ENCODE data around the gene RMRP.

The RMRP gene

DNA sequence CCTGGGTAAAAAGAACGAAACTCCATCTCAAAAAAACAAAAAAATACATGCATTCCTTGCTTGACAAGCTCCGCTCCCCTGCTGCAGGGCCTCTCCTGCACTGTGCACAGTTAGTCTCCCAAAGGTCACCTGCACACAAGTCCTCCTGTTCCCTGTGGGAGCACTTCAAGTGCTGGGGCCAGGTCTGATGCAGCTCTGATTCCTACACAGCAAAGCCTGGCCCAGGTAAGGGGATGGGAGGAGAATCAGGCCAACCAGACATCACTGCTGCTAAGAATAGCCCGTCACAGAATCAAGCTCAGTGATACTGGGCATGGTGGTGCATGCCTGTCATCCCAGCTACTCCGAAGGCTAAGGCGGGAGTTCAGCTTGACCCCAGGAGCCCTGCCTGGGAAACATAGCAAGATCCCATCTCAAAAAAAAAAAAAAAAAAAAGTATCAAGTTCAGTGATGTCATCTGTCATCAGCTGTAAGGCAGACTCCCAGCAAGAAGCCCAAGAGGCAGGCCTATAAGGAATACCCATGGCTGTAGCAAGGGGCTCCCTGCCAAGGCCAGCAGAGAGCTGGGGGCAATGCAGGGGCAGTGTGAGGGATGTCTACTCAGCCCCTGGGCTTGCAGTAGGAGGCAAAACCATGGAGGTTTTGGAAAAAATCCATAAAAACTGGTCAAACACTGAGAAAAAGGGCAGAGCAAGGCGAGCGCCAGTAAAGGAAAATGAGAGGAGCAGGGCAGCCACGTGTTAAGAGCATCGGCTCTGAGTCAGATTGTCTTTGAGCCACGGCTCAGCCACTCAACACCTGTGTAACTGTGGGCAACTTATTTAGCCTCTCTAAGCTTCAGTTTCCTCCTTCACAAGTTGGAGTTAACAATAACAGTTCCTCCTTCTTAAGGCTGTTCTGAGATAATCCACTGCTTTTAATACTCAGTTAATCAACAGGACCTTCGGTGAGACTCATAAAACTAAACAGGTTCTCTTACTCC, 28.7 kb upstream of the RMRP start:
- DNase-seq (ENCODE audit: low read depth) = peak; percentile 47

- DNase-seq (ENCODE audit: low read depth) = no peak
Measured at GRCh38 chr9:35685506-35685905, 27.7 kb upstream of the RMRP start.

DNA sequence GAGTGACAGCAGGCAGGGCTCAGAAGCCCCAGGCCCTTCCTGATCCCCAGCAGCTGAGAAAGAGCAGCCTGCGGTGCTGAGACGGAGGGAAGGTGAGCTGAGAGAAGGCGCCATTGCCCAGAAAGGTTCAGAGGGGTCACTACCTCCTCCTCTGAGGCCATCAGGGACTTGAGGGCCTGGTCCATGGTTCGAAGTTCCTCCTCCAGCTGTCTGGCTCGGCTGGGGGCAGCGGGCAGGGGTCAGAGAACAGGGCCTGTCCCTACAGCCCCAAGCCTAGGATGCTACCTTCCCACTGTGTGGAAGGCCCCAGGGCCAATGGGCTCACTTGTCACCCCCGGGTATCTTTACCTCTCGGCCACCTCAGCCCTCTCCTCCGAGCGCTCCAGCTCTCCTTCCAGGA, 27.1 kb upstream of the RMRP start:
- no peak for DNase-seq (ENCODE audit: low read depth)

DNA sequence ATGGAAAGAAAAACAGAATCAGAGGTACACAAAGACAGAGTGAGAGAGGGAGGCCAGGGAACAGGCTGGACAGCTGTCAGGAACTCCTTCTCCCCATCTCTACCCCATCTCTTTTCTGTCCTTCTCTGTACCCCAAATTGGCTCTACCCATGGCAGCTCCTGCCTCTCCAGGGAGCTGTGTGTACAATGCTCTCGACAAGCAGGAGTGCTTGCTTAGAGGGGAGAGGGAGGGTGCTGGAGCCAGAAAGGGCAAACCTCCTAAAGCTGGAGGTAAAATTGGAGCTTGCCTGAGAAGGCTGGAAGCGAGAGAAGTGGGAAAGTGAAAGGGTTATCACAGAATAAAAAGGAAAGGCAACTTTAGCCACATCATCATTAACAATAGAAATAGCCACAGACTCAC, 25.5 kb upstream of the RMRP start:
- DNase-seq (ENCODE audit: low read depth) = no peak

DNA sequence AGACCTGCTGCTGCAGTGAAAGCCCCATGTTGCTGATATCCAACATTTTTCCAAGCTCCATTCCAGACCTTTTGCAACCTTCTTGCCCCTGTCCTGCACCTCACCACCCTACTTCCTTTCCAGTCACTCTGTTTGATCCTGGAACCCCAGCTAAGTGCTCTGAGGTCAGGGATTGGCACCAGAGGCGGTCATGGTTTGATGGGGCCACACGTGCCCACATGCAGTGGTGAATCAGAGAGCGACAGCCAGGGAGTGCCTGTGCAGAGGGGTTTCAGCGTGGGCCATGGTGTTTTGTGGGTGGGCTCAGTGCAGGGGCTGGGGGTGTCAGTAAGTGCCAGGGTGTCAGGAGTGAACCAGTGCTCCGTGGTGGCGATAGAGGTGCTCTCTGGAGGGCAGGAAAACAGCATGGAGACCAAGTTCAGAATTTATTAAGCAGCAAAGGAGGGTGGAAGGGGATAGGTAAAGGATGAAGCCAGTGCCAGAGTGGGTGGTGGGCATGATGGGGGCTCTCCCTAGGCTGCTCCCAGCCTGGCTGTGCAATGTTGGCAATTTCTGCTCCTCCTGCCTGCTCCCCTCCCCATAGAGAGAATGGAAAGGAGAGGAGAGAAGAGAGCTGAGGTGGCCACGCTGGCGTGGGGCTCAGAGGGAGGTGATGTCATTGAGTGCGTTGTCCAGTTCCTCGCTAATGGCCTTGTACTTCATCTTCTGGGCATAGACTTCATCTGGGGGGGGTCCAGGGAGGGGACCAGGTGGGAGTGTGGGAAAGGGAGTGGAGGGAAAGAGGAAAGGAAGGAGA, 24.9 kb upstream of the RMRP start:
- no peak for DNase-seq (ENCODE audit: low read depth)

GRCh38 chr9:35682051-35682450, 24.2 kb upstream of the RMRP start:
- DNase-seq (ENCODE audit: low read depth) = no peak

- peak; percentile 36 for DNase-seq (ENCODE audit: low read depth)
Measured at GRCh38 chr9:35681341-35682002, 23.7 kb upstream of the RMRP start.

- DNase-seq (ENCODE audit: low read depth) = peak; percentile 72
Measured at GRCh38 chr9:35680331-35681105, 22.7 kb upstream of the RMRP start.

DNA sequence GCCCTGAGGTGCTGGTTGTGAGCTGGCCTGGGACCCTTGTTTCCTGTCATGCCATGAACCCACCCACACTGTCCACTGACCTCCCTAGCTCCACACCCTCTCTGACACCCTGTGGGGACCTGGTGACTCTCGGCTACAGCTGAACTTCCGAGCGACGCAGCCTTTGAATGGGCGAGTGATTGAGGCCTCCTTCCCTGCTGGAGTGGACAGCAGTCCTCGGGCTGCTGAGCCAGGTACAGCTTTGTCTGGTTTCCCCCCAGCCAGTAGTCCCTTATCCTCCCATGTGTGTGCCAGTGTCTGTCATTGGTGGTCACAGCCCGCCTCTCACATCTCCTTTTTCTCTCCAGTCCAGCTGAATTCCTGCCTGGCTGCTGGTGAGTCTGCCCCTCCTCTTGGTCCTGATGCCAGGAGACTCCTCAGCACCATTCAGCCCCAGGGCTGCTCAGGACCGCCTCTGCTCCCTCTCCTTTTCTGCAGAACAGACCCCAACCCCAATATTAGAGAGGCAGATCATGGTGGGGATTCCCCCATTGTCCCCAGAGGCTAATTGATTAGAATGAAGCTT, 22.0 kb upstream of the RMRP start:
- DNase-seq (ENCODE audit: low read depth) = no peak

DNA sequence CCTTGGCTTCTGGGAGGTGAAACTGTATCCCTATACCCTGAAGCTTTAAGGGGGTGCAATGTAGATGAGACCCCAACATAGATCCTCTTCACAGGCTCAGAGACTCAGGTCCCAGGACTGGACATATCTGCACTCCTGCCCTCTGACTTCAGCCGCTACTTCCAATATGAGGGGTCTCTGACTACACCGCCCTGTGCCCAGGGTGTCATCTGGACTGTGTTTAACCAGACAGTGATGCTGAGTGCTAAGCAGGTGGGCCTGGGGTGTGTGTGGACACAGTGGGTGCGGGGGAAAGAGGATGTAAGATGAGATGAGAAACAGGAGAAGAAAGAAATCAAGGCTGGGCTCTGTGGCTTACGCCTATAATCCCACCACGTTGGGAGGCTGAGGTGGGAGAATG, 21.3 kb upstream of the RMRP start:
- DNase-seq (ENCODE audit: low read depth) = no peak

GRCh38 chr9:35675732-35676392, 18.0 kb upstream of the RMRP start:
- DNase-seq (ENCODE audit: low read depth) = no peak

GRCh38 chr9:35675204-35675603, 17.4 kb upstream of the RMRP start:
- no peak for DNase-seq (ENCODE audit: low read depth)

DNA sequence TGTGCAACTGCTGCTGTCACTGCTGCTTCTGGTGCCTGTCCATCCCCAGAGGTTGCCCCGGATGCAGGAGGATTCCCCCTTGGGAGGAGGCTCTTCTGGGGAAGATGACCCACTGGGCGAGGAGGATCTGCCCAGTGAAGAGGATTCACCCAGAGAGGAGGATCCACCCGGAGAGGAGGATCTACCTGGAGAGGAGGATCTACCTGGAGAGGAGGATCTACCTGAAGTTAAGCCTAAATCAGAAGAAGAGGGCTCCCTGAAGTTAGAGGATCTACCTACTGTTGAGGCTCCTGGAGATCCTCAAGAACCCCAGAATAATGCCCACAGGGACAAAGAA, 16.2 kb upstream of the RMRP start:
- no peak for DNase-seq (ENCODE audit: low read depth)

GRCh38 chr9:35673132-35674024, 15.6 kb upstream of the RMRP start, which contains the start of gene CA9:
Gene CA9 (plus strand): TSS chr9:35673928. CDS start chr9:35673960, 32 bp downstream.
- no peak for DNase-seq (ENCODE audit: low read depth)

- no peak for DNase-seq (ENCODE audit: low read depth)
Measured at GRCh38 chr9:35669331-35670145, 11.7 kb upstream of the RMRP start.

- DNase-seq (ENCODE audit: low read depth) = no peak
Measured at GRCh38 chr9:35667939-35668338, 10.1 kb upstream of the RMRP start.

GRCh38 chr9:35666549-35666948, 8.7 kb upstream of the RMRP start:
- no peak for DNase-seq (ENCODE audit: low read depth)

GRCh38 chr9:35666045-35666444, 8.2 kb upstream of the RMRP start:
- DNase-seq (ENCODE audit: low read depth) = no peak

- DNase-seq (ENCODE audit: low read depth) = no peak
Measured at GRCh38 chr9:35665471-35665818, 7.6 kb upstream of the RMRP start.

All from fibroblast of gingiva (primary cell).